Tibial nerve (tissue), 4 donors: ENCODE data around the gene CHIC2. TPM values are rescaled to one million over a fixed set of nuclear protein-coding genes. Genes with fewer than 3 reads are reported as not detected.

Experiments
- DNase-seq, 2 donors: peaks; one replicate each; pipeline ENCODE4 v3.0.0-alpha.2; 2019; ENCODE audit warnings: low spot score in 2 of 2
- H3K27ac ChIP-seq, 4 donors: fragments of 200-600 bp; sonication (generic) in 3 of 4; one replicate each; pipeline ENCODE4 v1.5.1; 2017 to 2019; ENCODE audit warnings: mild to moderate bottlenecking in 1 of 4
- H3K27me3 ChIP-seq, 2 donors: fragments of 200-600 bp; sonication (generic) in 1 of 2; one replicate each; pipeline versions ENCODE4 v1.5.1 to v1.6.0; 2017 to 2019
- H3K36me3 ChIP-seq, 3 donors: fragments of 200-600 bp; sonication (generic); one replicate each; pipeline ENCODE4 v1.5.1; 2018 to 2019
- H3K4me1 ChIP-seq, 4 donors: fragments of 200-600 bp; sonication (generic) in 3 of 4; one replicate each; pipeline ENCODE4 v1.5.1; 2017 to 2019
- H3K4me3 ChIP-seq, 4 donors: fragments of 200-600 bp; sonication (generic) in 3 of 4; one replicate each; pipeline ENCODE4 v1.5.1; 2017 to 2019; ENCODE audit warnings: mild to moderate bottlenecking in 1 of 4, moderate library complexity in 1 of 4
- H3K9me3 ChIP-seq, 4 donors: fragments of 200-600 bp; sonication (generic) in 3 of 4; one replicate each; pipeline ENCODE4 v1.5.1; 2017 to 2019
- EP300 ChIP-seq, 2 donors: sonication (generic); formaldehyde crosslinking; IDR thresholded peaks; one replicate each; pipeline ENCODE4 v1.6.1; 2017; ENCODE audit warnings: antibody characterized with exemption in 2 of 2, mild to moderate bottlenecking in 1 of 2
- POLR2A ChIP-seq, 2 donors: fragments of 450-650 bp; IDR thresholded peaks; one replicate each; pipeline ENCODE4 v1.6.1; 2017; ENCODE audit warnings: antibody characterized with exemption in 2 of 2, mild to moderate bottlenecking in 2 of 2, moderate library complexity in 2 of 2
- WGBS, 2 donors: methylation state at CpG; one replicate each; pipeline ENCODE4 v1.1.5; 2018; 5-methylcytosine and 5-hydroxymethylcytosine counted together
- total RNA-seq, 4 donors: library from RNA; depleted of rRNA; stranded (reverse); fragments of >200 nt; gene quantifications; one replicate each; pipeline ENCODE4 v1.1.0, GENCODE V29; 2016
- TF ChIP-seq, protein P1 (sequence below), 5 experiments: fragments of 200-600 bp in 3 of 5; fragments of 450-650 bp in 2 of 5; sonication (generic) in 3 of 5; IDR thresholded peaks; one replicate each; pipeline ENCODE4 v1.5.1; 2016 to 2019; ENCODE audit warnings: antibody characterized with exemption in 5 of 5, mild to moderate bottlenecking in 3 of 5, moderate library complexity in 2 of 5

CHIC2 gene
- total RNA-seq, 4 donors from 2014 or later: 51.1 to 84.6 (median 60.6) TPM

DNA sequence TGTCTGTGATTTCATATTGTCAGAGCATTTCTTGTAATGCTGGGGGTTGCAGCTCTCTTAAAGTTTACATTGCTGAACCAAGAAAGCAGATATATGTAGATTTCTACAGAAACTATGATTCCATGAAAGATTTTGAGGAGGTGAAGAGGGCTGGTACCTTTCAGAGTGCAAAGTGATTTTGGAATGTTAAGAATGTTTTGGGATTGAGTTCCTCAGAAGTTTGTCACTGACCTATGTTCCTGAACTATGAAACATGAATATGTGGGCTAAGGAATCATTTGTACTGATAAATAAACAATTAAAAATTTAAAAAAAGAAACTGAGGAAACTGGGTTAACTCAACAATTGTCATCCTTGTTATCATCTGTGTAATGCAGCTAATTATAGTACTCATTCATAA lies 12.3 kb upstream of the CHIC2 start:
- Histone ChIP-seq H3K27me3 (no peaks in the 10 kb centered on the region), H3K9me3 (no peaks in the 10 kb centered on the region), H3K4me1 (no peaks in the 10 kb centered on the region), H3K36me3 (no peaks in the 10 kb centered on the region), H3K27ac (no peak overlapping the region), H3K4me3 (no peak overlapping the region)
- TF ChIP-seq EP300 (IDR thresholded peaks at IDR 0.05) (no peak), POLR2A (IDR thresholded peaks at IDR 0.05) (no peak)
- TF ChIP-seq, protein P1, sequence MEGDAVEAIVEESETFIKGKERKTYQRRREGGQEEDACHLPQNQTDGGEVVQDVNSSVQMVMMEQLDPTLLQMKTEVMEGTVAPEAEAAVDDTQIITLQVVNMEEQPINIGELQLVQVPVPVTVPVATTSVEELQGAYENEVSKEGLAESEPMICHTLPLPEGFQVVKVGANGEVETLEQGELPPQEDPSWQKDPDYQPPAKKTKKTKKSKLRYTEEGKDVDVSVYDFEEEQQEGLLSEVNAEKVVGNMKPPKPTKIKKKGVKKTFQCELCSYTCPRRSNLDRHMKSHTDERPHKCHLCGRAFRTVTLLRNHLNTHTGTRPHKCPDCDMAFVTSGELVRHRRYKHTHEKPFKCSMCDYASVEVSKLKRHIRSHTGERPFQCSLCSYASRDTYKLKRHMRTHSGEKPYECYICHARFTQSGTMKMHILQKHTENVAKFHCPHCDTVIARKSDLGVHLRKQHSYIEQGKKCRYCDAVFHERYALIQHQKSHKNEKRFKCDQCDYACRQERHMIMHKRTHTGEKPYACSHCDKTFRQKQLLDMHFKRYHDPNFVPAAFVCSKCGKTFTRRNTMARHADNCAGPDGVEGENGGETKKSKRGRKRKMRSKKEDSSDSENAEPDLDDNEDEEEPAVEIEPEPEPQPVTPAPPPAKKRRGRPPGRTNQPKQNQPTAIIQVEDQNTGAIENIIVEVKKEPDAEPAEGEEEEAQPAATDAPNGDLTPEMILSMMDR (IDR thresholded peaks at IDR 0.05): no peak
- DNase-seq: no peak

DNA sequence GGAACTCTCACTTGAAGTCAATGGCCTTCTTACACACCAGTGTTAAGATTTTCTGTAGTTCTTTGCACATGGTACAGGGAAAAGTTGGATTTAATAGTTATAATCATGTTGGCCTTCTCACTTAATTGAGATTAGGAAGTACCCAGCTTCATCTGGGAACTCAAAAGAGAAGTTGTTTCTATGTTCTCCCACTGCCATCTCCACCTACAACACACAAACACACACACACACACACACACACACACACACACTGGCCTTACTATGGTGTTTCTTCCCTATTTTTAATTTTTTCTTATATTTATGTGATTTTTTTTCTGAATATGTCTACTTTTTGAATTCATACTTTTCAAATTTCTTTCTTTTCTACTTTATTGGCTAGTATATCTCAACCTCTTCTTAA lies 10.0 kb upstream of the CHIC2 start:
- no peak for DNase-seq
- TF ChIP-seq, protein P1 (IDR thresholded peaks at IDR 0.05): no peak
- TF ChIP-seq EP300 (IDR thresholded peaks at IDR 0.05) (no peak), POLR2A (IDR thresholded peaks at IDR 0.05) (no peak)

DNA sequence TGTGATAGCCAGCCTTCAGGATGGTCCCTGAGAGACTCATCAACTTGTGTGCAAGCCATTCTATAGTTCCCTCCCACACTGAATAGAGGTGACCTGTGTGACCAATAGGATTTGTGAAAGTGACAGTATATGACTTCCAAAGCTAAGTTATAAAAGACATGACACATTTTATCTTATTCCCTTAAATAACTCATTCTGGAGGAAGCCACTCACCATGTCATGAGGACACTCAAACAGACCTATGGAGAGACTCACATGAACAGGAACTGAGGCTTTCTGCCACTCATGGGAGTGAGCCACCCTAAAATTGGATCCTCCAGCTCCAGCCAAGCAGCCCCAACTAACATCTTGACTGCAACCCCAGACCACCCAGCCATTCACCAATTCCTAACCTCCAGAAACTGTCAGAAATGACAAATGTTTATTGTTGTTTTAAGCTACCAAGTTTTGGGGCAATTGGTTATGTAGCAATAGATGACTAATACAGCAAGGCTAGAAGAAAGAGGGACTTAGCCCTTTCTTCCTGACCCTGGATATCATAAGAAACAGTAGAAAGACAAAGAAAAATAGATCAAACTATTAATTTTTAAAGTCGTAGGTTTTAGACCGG lies 9.0 kb upstream of the CHIC2 start:
- WGBS, 2 donors: 93 to 98% methylated on average over 2 of the region's 2 CpGs

More for the DNA sequence above, 10.0 kb upstream of the CHIC2 start:
- H3K4me1 ChIP-seq: no peaks in the 10 kb centered on the region
- H3K27ac ChIP-seq: no peak overlapping the region
- no peaks in the 10 kb centered on the region for H3K36me3 ChIP-seq
- H3K9me3 ChIP-seq: no peaks in the 10 kb centered on the region
- H3K27me3 ChIP-seq: no peaks in the 10 kb centered on the region
- H3K4me3 ChIP-seq: no peak overlapping the region

DNA sequence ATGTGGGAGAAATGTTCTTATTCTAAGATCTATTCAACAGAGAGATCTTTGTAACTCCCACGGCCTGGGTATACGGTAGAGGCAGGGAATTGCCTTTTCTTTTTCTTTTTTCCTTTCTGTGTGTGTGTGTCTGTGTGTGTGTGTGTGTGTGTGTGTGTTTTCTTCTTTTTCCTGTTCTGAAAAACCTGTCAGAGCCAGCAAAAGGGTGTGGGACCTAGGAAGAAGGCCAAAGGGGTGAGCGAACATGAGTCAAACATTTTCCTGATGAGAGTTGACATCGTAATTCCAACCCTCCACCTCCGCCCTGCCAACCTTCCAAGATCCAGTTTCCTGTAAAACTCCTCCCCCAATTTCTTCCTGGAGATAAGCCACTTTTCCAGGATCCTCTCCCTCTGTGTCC lies 2.8 kb upstream of the CHIC2 start:
- TF ChIP-seq, protein P1 (IDR thresholded peaks at IDR 0.05): no peak
- peak in 1 of 2 donors; percentile 61 for TF ChIP-seq EP300 (IDR thresholded peaks at IDR 0.05)
- no peak for TF ChIP-seq POLR2A (IDR thresholded peaks at IDR 0.05)
- Histone ChIP-seq H3K9me3 (no peaks in the 10 kb centered on the region), H3K4me1 (peaks cover 4 to 38% (median 22%) of the 10 kb centered on the region in 4 donors), H3K27ac (peak overlapping the region; percentile 63 to 98 (median 96)), H3K36me3 (no peaks in the 10 kb centered on the region), H3K4me3 (no peak overlapping the region), H3K27me3 (no peaks in the 10 kb centered on the region)
- 36 to 39% methylated on average over 5 of the region's 5 CpGs for WGBS, 2 donors
- peak in 1 of 2 donors; percentile 60 for DNase-seq

More for the DNA sequence above, 9.0 kb upstream of the CHIC2 start:
- TF ChIP-seq POLR2A (IDR thresholded peaks at IDR 0.05) (no peak), EP300 (IDR thresholded peaks at IDR 0.05) (no peak)
- TF ChIP-seq, protein P1 (IDR thresholded peaks at IDR 0.05): no peak
- no peaks in the 10 kb centered on the region for H3K4me1 ChIP-seq
- DNase-seq: no peak
- H3K27ac ChIP-seq: no peak overlapping the region
- H3K36me3 ChIP-seq: no peaks in the 10 kb centered on the region
- H3K9me3 ChIP-seq: no peaks in the 10 kb centered on the region
- H3K27me3 ChIP-seq: no peaks in the 10 kb centered on the region
- no peak overlapping the region for H3K4me3 ChIP-seq

DNA sequence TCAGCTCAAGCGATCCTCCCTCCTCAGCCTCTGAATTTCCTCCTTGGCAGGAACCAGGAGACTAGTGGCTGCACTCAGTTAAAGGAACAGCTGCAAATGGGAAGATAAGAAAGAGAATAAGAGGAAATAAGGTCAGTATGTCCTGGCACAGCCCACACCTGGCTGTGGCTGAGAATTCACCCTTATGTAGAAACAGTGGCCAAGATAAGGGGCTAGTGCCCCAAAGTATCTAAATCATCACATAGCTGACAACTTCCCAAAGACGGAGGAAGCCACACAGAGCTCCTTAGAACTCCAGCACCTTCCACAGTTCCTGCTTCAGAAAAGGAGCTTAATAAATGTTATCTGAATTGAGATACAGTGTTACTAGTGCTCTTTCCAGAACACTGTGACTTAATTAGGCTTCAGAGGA lies 2.3 kb upstream of the CHIC2 start:
- Histone ChIP-seq H3K27ac (peak overlapping the region; percentile 63 to 98 (median 96)), H3K4me1 (peaks cover 4 to 43% (median 24%) of the 10 kb centered on the region in 4 donors), H3K4me3 (no peak overlapping the region), H3K36me3 (no peaks in the 10 kb centered on the region), H3K27me3 (no peaks in the 10 kb centered on the region), H3K9me3 (no peaks in the 10 kb centered on the region)
- 63% methylated on average over 2 of the region's 2 CpGs for WGBS, 2 donors
- TF ChIP-seq POLR2A (IDR thresholded peaks at IDR 0.05): no peak
- TF ChIP-seq, protein P1 (IDR thresholded peaks at IDR 0.05): no peak
- no peak for TF ChIP-seq EP300 (IDR thresholded peaks at IDR 0.05)
- DNase-seq: no peak
